Hematopoietic multipotent progenitor cell treated with erythropoietin and hydrocortisone succinate and interleukin-3 and kit ligand, for 15 days (in vitro differentiated cells): ENCODE measurements around the gene DCAF10.
"Not testable (repeated sequence)": the region's sequence is repeated elsewhere in the genome, so short reads cannot be mapped to it uniquely, and the experiment has no call there.

ENCODE experiments used
- DNase-seq: peaks from one replicate; pipeline ENCODE4 v3.0.0-alpha.2; 2015; ENCODE audit warnings: low spot score

The DCAF10 gene

GRCh38 chr9:37908698-37909186 lies 108.1 kb downstream of the DCAF10 start:
- DNase-seq, result no peak

- DNase-seq, result no peak
Observed at GRCh38 chr9:37909326-37909725, 108.7 kb downstream of the DCAF10 start.

- not testable (repeated sequence) for DNase-seq
Observed at GRCh38 chr9:37909836-37910235, 109.2 kb downstream of the DCAF10 start.

GRCh38 chr9:37910271-37910670 lies 109.7 kb downstream of the DCAF10 start:
- DNase-seq, result no peak

GRCh38 chr9:37911271-37911681 lies 110.7 kb downstream of the DCAF10 start:
- no peak for DNase-seq

GRCh38 chr9:37913480-37914153 lies 113.0 kb downstream of the DCAF10 start:
- peak; percentile 86 for DNase-seq

- DNase-seq, result no peak
Observed at GRCh38 chr9:37914154-37914551, 113.6 kb downstream of the DCAF10 start.

GRCh38 chr9:37914701-37915358 lies 114.2 kb downstream of the DCAF10 start:
- no peak for DNase-seq

- DNase-seq, result no peak
Observed at GRCh38 chr9:37915911-37916470, 115.4 kb downstream of the DCAF10 start.

GRCh38 chr9:37916471-37917312 lies 116.1 kb downstream of the DCAF10 start:
- no peak for DNase-seq
